Measurements from ENCODE around the gene RPL36.
A peak's percentile ranks its signal among the peaks of the same experiment; 100 is the strongest.
"Not testable (repeated sequence)": the region's sequence is repeated elsewhere in the genome, so short reads cannot be mapped to it uniquely, and the experiment has no call there.

Gene RPL36

GRCh38 chr19:5674714-5675113 lies 15.4 kb upstream of the RPL36 start:
- DNase-seq (ENCODE audit: low spot score), result no peak

GRCh38 chr19:5676105-5676771 lies 13.9 kb upstream of the RPL36 start:
- DNase-seq (ENCODE audit: low spot score), result no peak

- no peak for DNase-seq (ENCODE audit: low spot score)
These were observed 13.4 kb upstream of the RPL36 start for GRCh38 chr19:5676772-5677105.

GRCh38 chr19:5677136-5677535 lies 13.0 kb upstream of the RPL36 start:
- no peak for DNase-seq (ENCODE audit: low spot score)

- no peak for DNase-seq (ENCODE audit: low spot score)
These were observed 12.5 kb upstream of the RPL36 start for GRCh38 chr19:5677580-5677979.

GRCh38 chr19:5678071-5678718 lies 11.9 kb upstream of the RPL36 start:
- DNase-seq (ENCODE audit: low spot score), result no peak

GRCh38 chr19:5679289-5680083 lies 10.6 kb upstream of the RPL36 start:
- DNase-seq (ENCODE audit: low spot score), result no peak

GRCh38 chr19:5680084-5680436 lies 10.0 kb upstream of the RPL36 start:
- DNase-seq (ENCODE audit: low spot score), result no peak

GRCh38 chr19:5680437-5681368 lies 9.4 kb upstream of the RPL36 start, which contains the start of the genes HSD11B1L and MICOS13:
TSS of gene HSD11B1L (plus strand) at chr19:5681027. CDS start at chr19:5684833, 3,806 bp downstream.
TSS of gene MICOS13 (minus strand) at chr19:5680516. CDS start at chr19:5680486, 30 bp downstream.
- DNase-seq (ENCODE audit: low spot score), result peak; percentile 95

GRCh38 chr19:5681391-5682106 lies 8.5 kb upstream of the RPL36 start:
- no peak for DNase-seq (ENCODE audit: low spot score)

- DNase-seq (ENCODE audit: low spot score), result no peak
These were observed 8.0 kb upstream of the RPL36 start for GRCh38 chr19:5682107-5682482.

- DNase-seq (ENCODE audit: low spot score), result no peak
These were observed 6.8 kb upstream of the RPL36 start for GRCh38 chr19:5683177-5683886.

- DNase-seq (ENCODE audit: low spot score), result no peak
These were observed 5.2 kb upstream of the RPL36 start for GRCh38 chr19:5684694-5685430.

GRCh38 chr19:5686326-5686646 lies 3.8 kb upstream of the RPL36 start:
- DNase-seq (ENCODE audit: low spot score), result no peak

- DNase-seq (ENCODE audit: low spot score), result peak; percentile 98
These were observed 3.3 kb upstream of the RPL36 start for GRCh38 chr19:5686647-5687359.

GRCh38 chr19:5687360-5688198 lies 2.5 kb upstream of the RPL36 start:
- DNase-seq (ENCODE audit: low spot score), result no peak

- not testable (repeated sequence) for DNase-seq (ENCODE audit: low spot score)
These were observed 1.7 kb upstream of the RPL36 start for GRCh38 chr19:5688262-5688881.
